ENCODE results near the gene CMA1. TPM values are rescaled to one million over a fixed set of nuclear protein-coding genes. Genes with fewer than 3 reads are reported as not detected.

CMA1 gene
- not detected for polyA plus RNA-seq (2012; ENCODE audit: insufficient read length, low read depth)

- no peak for TF ChIP-seq REST (IDR thresholded peaks at IDR 0.05; ENCODE audit: insufficient read depth in 1 of 2, low read depth in 2 of 2, low read length in 2 of 2)
- TF ChIP-seq FOXP2 (optimal IDR thresholded peaks at IDR 0.05; ENCODE audit: borderline replicate concordance, extremely low read depth, extremely low read length, insufficient read depth) = no peak
- TF ChIP-seq POLR2AphosphoS5 (IDR thresholded peaks at IDR 0.05; ENCODE audit: low read depth, low read length) = no peak
- TF ChIP-seq TAF1 (IDR thresholded peaks at IDR 0.05; ENCODE audit: borderline replicate concordance, insufficient read depth, low read length) = no peak
- TF ChIP-seq SIN3A (IDR thresholded peaks at IDR 0.05; ENCODE audit: borderline replicate concordance, insufficient read depth, low read length) = no peak
These were observed at the start of gene CMA1 for GRCh38 chr14:24508155-24508840. TSS of gene CMA1 (minus strand) at chr14:24508265. CDS start at chr14:24508235, 30 bp downstream.

GRCh38 chr14:24556756-24557155, 48.7 kb upstream of the CMA1 start:
- TF ChIP-seq POLR2AphosphoS5 (IDR thresholded peaks at IDR 0.05; ENCODE audit: low read depth, low read length) = no peak
- TF ChIP-seq REST (IDR thresholded peaks at IDR 0.05; ENCODE audit: insufficient read depth in 1 of 2, low read depth in 2 of 2, low read length in 2 of 2) = no peak
- no peak for TF ChIP-seq SIN3A (IDR thresholded peaks at IDR 0.05; ENCODE audit: borderline replicate concordance, insufficient read depth, low read length)
- TF ChIP-seq FOXP2 (optimal IDR thresholded peaks at IDR 0.05; ENCODE audit: borderline replicate concordance, extremely low read depth, extremely low read length, insufficient read depth) = no peak
- no peak for TF ChIP-seq TAF1 (IDR thresholded peaks at IDR 0.05; ENCODE audit: borderline replicate concordance, insufficient read depth, low read length)

DNA sequence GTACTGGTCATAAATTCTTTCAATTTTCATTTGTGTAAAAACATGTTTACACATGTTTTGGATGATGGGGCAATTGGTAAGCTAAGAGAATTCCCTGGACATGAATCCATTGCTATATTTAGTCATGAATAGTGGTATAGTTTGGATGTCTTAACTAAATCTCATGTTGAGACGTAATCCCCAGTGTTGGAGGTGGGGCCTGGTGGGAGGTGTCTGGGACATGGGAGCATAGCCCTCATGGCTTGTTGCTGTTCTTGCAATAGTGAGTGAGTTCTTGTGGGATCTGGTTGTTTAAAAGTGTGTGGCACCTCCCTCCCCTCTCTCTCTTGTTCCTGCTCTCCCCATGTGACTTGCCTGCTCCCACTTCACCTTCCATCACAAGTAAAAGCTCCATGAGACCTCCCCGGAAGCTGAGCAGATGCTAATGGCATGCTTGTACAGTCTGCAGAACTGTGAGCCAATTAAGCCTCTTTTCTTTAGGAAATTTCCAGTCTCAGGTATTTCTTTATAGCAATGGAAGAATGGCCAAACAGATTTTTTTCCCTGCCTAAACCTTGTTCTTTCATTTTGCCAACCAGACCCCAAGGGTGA, 34.4 kb upstream of the CMA1 start:
- TF ChIP-seq POLR2AphosphoS5 (IDR thresholded peaks at IDR 0.05; ENCODE audit: low read depth, low read length) = no peak
- no peak for TF ChIP-seq FOXP2 (optimal IDR thresholded peaks at IDR 0.05; ENCODE audit: borderline replicate concordance, extremely low read depth, extremely low read length, insufficient read depth)
- TF ChIP-seq TAF1 (IDR thresholded peaks at IDR 0.05; ENCODE audit: borderline replicate concordance, insufficient read depth, low read length) = no peak
- no peak for TF ChIP-seq SIN3A (IDR thresholded peaks at IDR 0.05; ENCODE audit: borderline replicate concordance, insufficient read depth, low read length)
- TF ChIP-seq REST (IDR thresholded peaks at IDR 0.05; ENCODE audit: insufficient read depth in 1 of 2, low read depth in 2 of 2, low read length in 2 of 2) = no peak

DNA sequence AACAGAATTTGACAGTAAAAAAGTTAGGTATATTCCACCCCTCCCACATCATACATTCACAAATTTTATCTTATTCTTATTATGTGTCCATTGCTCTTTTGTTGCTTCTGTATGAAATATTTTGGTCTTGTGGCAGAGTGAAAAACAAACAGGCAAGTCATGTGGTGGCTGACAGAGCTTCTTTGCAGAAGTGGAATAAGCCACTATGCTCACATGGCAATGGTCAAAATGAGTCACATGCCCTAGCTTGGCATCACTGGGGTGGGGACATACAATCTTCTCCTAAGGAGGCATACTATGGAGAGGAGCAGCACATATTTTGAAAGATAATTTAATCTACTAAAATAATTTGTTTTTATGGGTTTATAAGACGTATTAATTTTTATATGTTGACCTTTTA, 27.7 kb upstream of the CMA1 start:
- TF ChIP-seq REST (IDR thresholded peaks at IDR 0.05; ENCODE audit: insufficient read depth in 1 of 2, low read depth in 2 of 2, low read length in 2 of 2) (no peak), TAF1 (IDR thresholded peaks at IDR 0.05; ENCODE audit: borderline replicate concordance, insufficient read depth, low read length) (no peak), POLR2AphosphoS5 (IDR thresholded peaks at IDR 0.05; ENCODE audit: low read depth, low read length) (no peak), SIN3A (IDR thresholded peaks at IDR 0.05; ENCODE audit: borderline replicate concordance, insufficient read depth, low read length) (no peak), FOXP2 (optimal IDR thresholded peaks at IDR 0.05; ENCODE audit: borderline replicate concordance, extremely low read depth, extremely low read length, insufficient read depth) (no peak)

Measured in PFSK-1 (cell line).